Lung microvascular endothelial cell (primary cell): ENCODE results near the gene SLC37A3. TPM values are rescaled to one million over a fixed set of nuclear protein-coding genes. Genes with fewer than 3 reads are reported as not detected.

Experiments used
- total RNA-seq: library from RNA; depleted of rRNA; stranded (reverse); fragments of >200 nt; gene quantifications from 2 replicates; pipeline ENCODE4 v1.2.1, GENCODE V29; 2014

The SLC37A3 gene
- total RNA-seq, 1 donor from 2014 or later, result 62.9 TPM

Other genes with a start within 250 kb of the SLC37A3 start
- gene KDM7A, start 221.5 kb downstream of the SLC37A3 start, total RNA-seq, result 5.2 and 10.9 TPM in 2 replicates
- 0.22 TPM in 1 of 2 replicates, not detected in the other for gene RAB19, start 5.5 kb upstream of the SLC37A3 start, total RNA-seq
- 35.1 and 39.1 TPM in 2 replicates for gene MKRN1, start 81.0 kb upstream of the SLC37A3 start, total RNA-seq
- 0.22 and 1.6 TPM in 2 replicates for gene DENND2A, start 242.3 kb upstream of the SLC37A3 start, total RNA-seq